Erythroblast (primary cell): ENCODE data around the gene GRM5.
"Not testable (repeated sequence)": the region's sequence is repeated elsewhere in the genome, so short reads cannot be mapped to it uniquely, and the experiment has no call there.

Experiments used
- GATA1 ChIP-seq: IDR thresholded peaks from 2 replicates; pipeline ENCODE4 v1.6.1; 2011; ENCODE audit warnings: low read depth, mild to moderate bottlenecking, control low read depth, low read length, moderate library complexity
- POLR2A ChIP-seq: IDR thresholded peaks from 2 replicates; pipeline ENCODE4 v1.6.1; 2011; ENCODE audit warnings: mild to moderate bottlenecking, low read length

GRCh38 chr11:88843766-88844426 is 221.9 kb downstream of the GRM5 start:
- not testable (repeated sequence) for TF ChIP-seq POLR2A, GATA1
